B cell (primary cell): Measurements from ENCODE around the gene PCDHGA3. TPM values are rescaled to one million over a fixed set of nuclear protein-coding genes. Genes with fewer than 3 reads are reported as not detected.

Experiments
- ATAC-seq: fragments of 200-7000 bp; cut with Tn5 transposase; one replicate; pipeline ENCODE4 v1.10.0; 2021; ENCODE audit warnings: low read depth, mild to moderate bottlenecking, moderate number of reproducible peaks, moderate library complexity
- CTCF ChIA-PET: fragments of 350-600 bp; sonication (Branson Sonifier 250); formaldehyde crosslinking; loops from one replicate; lab custom pipeline; 2021; ENCODE audit warnings: antibody characterized with exemption, inconsistent platforms; lab: Charles Lee
- POLR2A ChIA-PET: fragments of 350-600 bp; sonication (Branson Sonifier 250); formaldehyde crosslinking; loops from one replicate; lab custom pipeline; 2021; ENCODE audit warnings: antibody characterized with exemption; lab: Charles Lee
- DNase-seq: peaks from one replicate; pipeline ENCODE4 v3.0.0; 2013
- H2AFZ ChIP-seq: 2 replicates; pipeline ENCODE4 v1.6.1; 2012; ENCODE audit warnings: mild to moderate bottlenecking, low read depth, low read length; ENCODE audit not compliant: insufficient read depth, poor library complexity, severe bottlenecking
- H3K27ac ChIP-seq, 2 donors: 1 replicate in 1 of 2; 2 replicates in 1 of 2; pipeline ENCODE4 v1.5.1; 2012 to 2013; ENCODE audit warnings: low read length in 2 of 2, mild to moderate bottlenecking in 2 of 2, moderate library complexity in 1 of 2
- H3K27me3 ChIP-seq, 4 experiments: fragments of 200-600 bp in 1 of 4; sonication (generic) in 1 of 4; replicated peaks in 1 of 4; 1 replicate in 2 of 4; 2 replicates in 2 of 4; pipeline versions ENCODE4 v1.6.1 to v1.7.0; 2013 to 2016; ENCODE audit warnings: low read length in 3 of 4, mild to moderate bottlenecking in 2 of 4, mixed read lengths in 1 of 4, moderate library complexity in 1 of 4; ENCODE audit not compliant: insufficient read depth in 4 of 4, control insufficient read depth in 3 of 4; ENCODE audit errors: control extremely low read depth in 1 of 4
- H3K36me3 ChIP-seq, 2 experiments: replicated peaks in 1 of 2; 1 replicate in 1 of 2; 2 replicates in 1 of 2; pipeline versions ENCODE4 v1.6.1 to v1.7.1; 2013; ENCODE audit warnings: low read length in 1 of 2; ENCODE audit not compliant: insufficient read depth in 2 of 2, control insufficient read depth in 1 of 2; ENCODE audit errors: control extremely low read depth in 1 of 2, extremely low read depth in 1 of 2
- H3K4me1 ChIP-seq, 2 donors: fragments of 200-600 bp in 1 of 2; sonication (generic) in 1 of 2; 1 replicate in 1 of 2; 2 replicates in 1 of 2; pipeline versions ENCODE4 v1.5.1 to v1.6.1; 2013 to 2017; ENCODE audit warnings: low read length in 2 of 2; ENCODE audit not compliant: control insufficient read depth in 2 of 2, insufficient read depth in 2 of 2
- H3K4me2 ChIP-seq: replicated peaks from 2 replicates; pipeline ENCODE3; 2012; ENCODE audit warnings: mild to moderate bottlenecking, low read depth, low read length; ENCODE audit not compliant: poor library complexity, severe bottlenecking
- H3K4me3 ChIP-seq, 5 experiments: fragments of 200-600 bp in 1 of 5; sonication (generic) in 1 of 5; 1 replicate in 3 of 5; 2 replicates in 2 of 5; pipeline versions ENCODE4 v1.5.1 to v1.7.0; 2011 to 2016; ENCODE audit warnings: low read length in 4 of 5, mild to moderate bottlenecking in 4 of 5, low read depth in 2 of 5, control low read depth in 1 of 5, moderate library complexity in 1 of 5; ENCODE audit not compliant: insufficient read depth in 1 of 5; ENCODE audit errors: control extremely low read depth in 1 of 5, extremely low read depth in 1 of 5
- H3K79me2 ChIP-seq: fragments of 200-600 bp; sonication (generic); one replicate; pipeline ENCODE4 v1.6.0; 2016; ENCODE audit warnings: low read length; ENCODE audit not compliant: control insufficient read depth, insufficient read depth
- H3K9ac ChIP-seq: fragments of 200-600 bp; sonication (generic); 2 replicates; pipeline ENCODE4 v1.6.1; 2017; ENCODE audit warnings: mild to moderate bottlenecking, low read length, moderate library complexity
- H3K9me3 ChIP-seq, 3 donors: one replicate each; pipeline versions ENCODE4 v1.6.1 to v1.7.1; 2013; ENCODE audit warnings: low read length in 2 of 3; ENCODE audit not compliant: control insufficient read depth in 2 of 3, insufficient read depth in 1 of 3; ENCODE audit errors: control extremely low read depth in 1 of 3
- H4K20me1 ChIP-seq: 2 replicates; pipeline ENCODE4 v1.6.0; 2012; ENCODE audit warnings: mild to moderate bottlenecking, low read length; ENCODE audit not compliant: insufficient read depth, control insufficient read depth, poor library complexity, severe bottlenecking
- H3K27ac Mint-ChIP-seq: one replicate; pipeline ENCODE4 v1.8.0; 2021; ENCODE audit warnings: mixed read lengths
- H3K27me3 Mint-ChIP-seq: one replicate; pipeline ENCODE4 v1.8.0; 2021; ENCODE audit warnings: mixed read lengths
- H3K4me1 Mint-ChIP-seq: one replicate; pipeline ENCODE4 v1.8.0; 2021; ENCODE audit warnings: mixed read lengths
- H3K4me3 Mint-ChIP-seq: one replicate; pipeline ENCODE4 v1.8.0; 2021; ENCODE audit warnings: mixed read lengths
- H3K9me3 Mint-ChIP-seq: one replicate; pipeline ENCODE4 v1.8.0; 2022; ENCODE audit warnings: mixed read lengths; ENCODE audit not compliant: insufficient read depth
- CTCF ChIP-seq: fragments of 200-600 bp; IDR thresholded peaks from one replicate; pipeline ENCODE4 v1.8.0; 2022; ENCODE audit warnings: antibody characterized with exemption, mild to moderate bottlenecking
- EZH2 ChIP-seq: IDR thresholded peaks from 2 replicates; pipeline ENCODE4 v1.6.1; 2012; ENCODE audit warnings: borderline replicate concordance, low read depth, mild to moderate bottlenecking, moderate library complexity, low read length; ENCODE audit not compliant: insufficient read depth, poor library complexity, severe bottlenecking
- WGBS: methylation state at CpG from one replicate; pipeline ENCODE4 v1.1.5; 2013; ENCODE audit warnings: missing lambda C conversion rate; ENCODE audit not compliant: insufficient coverage; 5-methylcytosine and 5-hydroxymethylcytosine counted together
- intact Hi-C: fragments of 100-400 bp; cut with micrococcal nuclease; formaldehyde crosslinking; loops from one replicate; pipeline ENCODE4 v1.10.0; 2022
- polyA plus RNA-seq: library from polyadenylated mRNA; depleted of rRNA; stranded (reverse); fragments of >200 nt; gene quantifications from 2 replicates; pipeline ENCODE4 v1.2.3, GENCODE V29; 2012
- total RNA-seq, 2 donors: library from RNA; stranded (reverse); fragments of 120-200 nt in 1 of 2; gene quantifications; 1 replicate in 1 of 2; 2 replicates in 1 of 2; pipeline versions ENCODE4 v1.2.3 to v1.2.4, GENCODE V29; 2013 to 2022

PCDHGA3 gene
- total and polyA plus RNA-seq, 2 donors (not counting 1 experiment from before 2014, with no cell fraction given): 0.10 to 0.32 TPM

GRCh38 chr5:141366016-141366896, 22.6 kb downstream of the PCDHGA3 start:
- WGBS: 47% methylated on average over 42 of the region's 46 CpGs
- H4K20me1 ChIP-seq: no peaks in the 10 kb centered on the region
- H3K4me3 ChIP-seq: no peak overlapping the region
- TF ChIP-seq CTCF (no peak), EZH2 (no peak)
- no peaks in the 10 kb centered on the region for H3K36me3 ChIP-seq
- no peak overlapping the region for H2AFZ ChIP-seq
- peaks cover 0 to 63% (median 40%) of the 10 kb centered on the region in 4 experiments for H3K27me3 ChIP-seq
- H3K79me2 ChIP-seq: no peaks in the 10 kb centered on the region
- intact Hi-C loops: loop anchor here (5.0 kb wide), 1 partner anchor 36 kb away; the partner anchor contains the start of gene PCDHGA9
- no peak overlapping the region for H3K27ac ChIP-seq
- no peak overlapping the region for H3K27ac Mint-ChIP-seq
- peaks cover 4 to 5% of the 10 kb centered on the region in 2 donors for H3K4me1 ChIP-seq
- ChIA-PET CTCF (no interaction called here), POLR2A (no interaction called here)
- peaks cover 15% of the 10 kb centered on the region for H3K4me1 Mint-ChIP-seq
- no peak overlapping the region for H3K9ac ChIP-seq
- H3K4me3 Mint-ChIP-seq: no peak overlapping the region
- H3K27me3 Mint-ChIP-seq: peaks cover 64% of the 10 kb centered on the region
- DNase-seq: no peak
- no peak for ATAC-seq
- peaks cover 6% of the 10 kb centered on the region for H3K9me3 Mint-ChIP-seq
- peaks cover 6 to 56% (median 46%) of the 10 kb centered on the region in 3 donors for H3K9me3 ChIP-seq
- H3K4me2 ChIP-seq: no peak overlapping the region
